H1 (cell line): Measurements from ENCODE around the gene CSHL1. TPM values are rescaled to one million over a fixed set of nuclear protein-coding genes. Genes with fewer than 3 reads are reported as not detected.
A peak's percentile ranks its signal among the peaks of the same experiment; 100 is the strongest.
"Not testable (repeated sequence)": the region's sequence is repeated elsewhere in the genome, so short reads cannot be mapped to it uniquely, and the experiment has no call there.

Experiments used
- CTCF ChIA-PET: fragments of 300-600 bp; sonication (Branson Sonifier 250); formaldehyde crosslinking; loops from one replicate; lab custom pipeline; 2021; ENCODE audit not compliant: partially characterized antibody; lab: Charles Lee
- POLR2A ChIA-PET: fragments of 300-600 bp; sonication (Branson Sonifier 250); formaldehyde crosslinking; loops from one replicate; lab custom pipeline; 2021; ENCODE audit warnings: inconsistent platforms; ENCODE audit not compliant: partially characterized antibody; lab: Charles Lee
- DNase-seq, 2 experiments: peaks; one replicate each; pipeline versions ENCODE4 v3.0.0 to v3.0.0-alpha.2; 2010 to 2022; ENCODE audit warnings: low spot score in 2 of 2, low read depth in 1 of 2, mixed read lengths in 1 of 2
- FAIRE-seq: peaks from 2 replicates; lab custom pipeline; 2011; peaks lifted over from hg19 to GRCh38; lab: Jason Lieb, UNC
- H2AFZ ChIP-seq: 2 replicates; pipeline ENCODE4 v1.8.1; 2012; ENCODE audit warnings: low read length, inconsistent platforms
- H2AK5ac ChIP-seq: 2 replicates; pipeline ENCODE4 v1.6.1; 2013; ENCODE audit warnings: low read depth, low read length
- H2BK120ac ChIP-seq: replicated peaks from 2 replicates; pipeline ENCODE3; 2013; ENCODE audit warnings: low read depth, low read length, inconsistent platforms
- H2BK12ac ChIP-seq: 2 replicates; pipeline ENCODE4 v1.6.1; 2013; ENCODE audit warnings: low read depth, low read length
- H2BK15ac ChIP-seq: 2 replicates; pipeline ENCODE4 v1.6.1; 2013; ENCODE audit warnings: low read length
- H2BK20ac ChIP-seq: 2 replicates; pipeline ENCODE4 v1.6.1; 2013; ENCODE audit warnings: low read length
- H2BK5ac ChIP-seq: 2 replicates; pipeline ENCODE4 v1.6.1; 2013; ENCODE audit warnings: low read depth, low read length
- H3K14ac ChIP-seq: 2 replicates; pipeline ENCODE4 v1.6.1; 2013; ENCODE audit warnings: inconsistent platforms; ENCODE audit not compliant: insufficient read length
- H3K18ac ChIP-seq: 2 replicates; pipeline ENCODE4 v1.6.1; 2013; ENCODE audit warnings: low read length; ENCODE audit errors: extremely low read depth
- H3K23ac ChIP-seq: 2 replicates; pipeline ENCODE4 v1.6.1; 2013; ENCODE audit warnings: inconsistent platforms; ENCODE audit not compliant: insufficient read length
- H3K23me2 ChIP-seq: 2 replicates; pipeline ENCODE4 v1.6.1; 2013; ENCODE audit warnings: low read depth, low read length
- H3K27ac ChIP-seq: 2 replicates; pipeline ENCODE4 v1.6.1; 2011; ENCODE audit warnings: low read depth, low read length, inconsistent platforms
- H3K27me3 ChIP-seq, 4 experiments: replicated peaks in 1 of 4; 1 replicate in 1 of 4; 2 replicates in 3 of 4; pipeline versions ENCODE4 v1.6.1 to v1.8.1; 2011 to 2013; ENCODE audit warnings: low read length in 3 of 4, mild to moderate bottlenecking in 3 of 4, inconsistent platforms in 2 of 4, mixed read lengths in 2 of 4, moderate library complexity in 1 of 4; ENCODE audit not compliant: control insufficient read depth in 3 of 4, insufficient read depth in 3 of 4; ENCODE audit errors: extremely low read depth in 1 of 4
- H3K36me3 ChIP-seq, 4 experiments: 2 replicates each; pipeline versions ENCODE4 v1.6.1 to v1.8.1; 2011 to 2013; ENCODE audit warnings: mild to moderate bottlenecking in 4 of 4, low read length in 3 of 4, moderate library complexity in 2 of 4, control low read depth in 1 of 4, inconsistent platforms in 1 of 4; ENCODE audit not compliant: insufficient read depth in 4 of 4, control insufficient read depth in 2 of 4
- H3K4ac ChIP-seq: replicated peaks from 2 replicates; pipeline ENCODE3; 2013; ENCODE audit warnings: low read length, low read depth, mixed read lengths, inconsistent platforms; ENCODE audit not compliant: insufficient read length
- H3K4me1 ChIP-seq, 4 experiments: replicated peaks in 1 of 4; 1 replicate in 1 of 4; 2 replicates in 3 of 4; pipeline versions ENCODE4 v1.6.1 to v1.8.1; 2011 to 2013; ENCODE audit warnings: low read length in 3 of 4, inconsistent platforms in 2 of 4, mixed read lengths in 1 of 4; ENCODE audit not compliant: insufficient read depth in 4 of 4, control insufficient read depth in 3 of 4
- H3K4me2 ChIP-seq, 2 experiments: 2 replicates each; pipeline versions ENCODE4 v1.6.1 to v1.8.1; 2011 to 2013; ENCODE audit warnings: low read depth in 2 of 2, low read length in 2 of 2, control low read depth in 1 of 2, inconsistent platforms in 1 of 2, mild to moderate bottlenecking in 1 of 2; ENCODE audit not compliant: insufficient read depth in 1 of 2
- H3K4me3 ChIP-seq, 4 experiments: fragments of 200-600, 300-600 bp in 1 of 4; sonication (generic), shearing (Covaris generic), sonication (Bioruptor Twin) in 1 of 4; 2 replicates each; pipeline versions ENCODE4 v1.5.1 to v1.8.1; 2011 to 2016; ENCODE audit warnings: low read length in 4 of 4, low read depth in 3 of 4, control low read depth in 2 of 4, inconsistent platforms in 2 of 4, mild to moderate bottlenecking in 2 of 4, mixed read lengths in 1 of 4, moderate library complexity in 1 of 4; ENCODE audit not compliant: insufficient read depth in 2 of 4; ENCODE audit errors: extremely low read depth in 1 of 4
- H3K56ac ChIP-seq: replicated peaks from 2 replicates; pipeline ENCODE3; 2013; ENCODE audit warnings: low read depth, mild to moderate bottlenecking, mixed read lengths, low read length, inconsistent platforms; ENCODE audit not compliant: insufficient read length
- H3K79me1 ChIP-seq: 2 replicates; pipeline ENCODE4 v1.6.1; 2013; ENCODE audit warnings: low read depth, low read length, control low read depth
- H3K79me2 ChIP-seq, 2 experiments: 2 replicates each; pipeline versions ENCODE4 v1.6.1 to v1.8.1; 2012 to 2013; ENCODE audit warnings: low read length in 2 of 2, mild to moderate bottlenecking in 2 of 2, inconsistent platforms in 1 of 2; ENCODE audit not compliant: insufficient read depth in 2 of 2, control insufficient read depth in 1 of 2
- H3K9ac ChIP-seq, 4 experiments: replicated peaks in 1 of 4; 1 replicate in 1 of 4; 2 replicates in 3 of 4; pipeline versions ENCODE4 v1.6.1 to v1.8.1; 2011 to 2013; ENCODE audit warnings: low read depth in 3 of 4, low read length in 3 of 4, control low read depth in 2 of 4, mild to moderate bottlenecking in 2 of 4, moderate library complexity in 2 of 4, inconsistent platforms in 1 of 4; ENCODE audit errors: extremely low read depth in 1 of 4
- H3K9me3 ChIP-seq, 2 experiments: 2 replicates each; pipeline versions ENCODE4 v1.6.1 to v1.8.1; 2012 to 2013; ENCODE audit warnings: mild to moderate bottlenecking in 2 of 2, moderate library complexity in 2 of 2, control low read depth in 1 of 2, inconsistent platforms in 1 of 2, low read depth in 1 of 2, low read length in 1 of 2, mixed read lengths in 1 of 2; ENCODE audit not compliant: insufficient read depth in 2 of 2
- H4K20me1 ChIP-seq, 2 experiments: replicated peaks in 1 of 2; 2 replicates each; pipeline versions ENCODE3 to v1.8.1; 2011 to 2013; ENCODE audit warnings: inconsistent platforms in 2 of 2, low read length in 2 of 2, mild to moderate bottlenecking in 1 of 2; ENCODE audit not compliant: insufficient read depth in 2 of 2, control insufficient read depth in 1 of 2
- H4K5ac ChIP-seq: 2 replicates; pipeline ENCODE4 v1.6.1; 2013; ENCODE audit warnings: low read length, low read depth, mixed read lengths, inconsistent platforms; ENCODE audit not compliant: insufficient read length
- H4K8ac ChIP-seq: 2 replicates; pipeline ENCODE4 v1.8.0; 2013; ENCODE audit warnings: mild to moderate bottlenecking, moderate library complexity, low read length, inconsistent platforms; ENCODE audit not compliant: insufficient read depth; ENCODE audit errors: extremely low read depth
- H4K91ac ChIP-seq: replicated peaks from 2 replicates; pipeline ENCODE3; 2013; ENCODE audit warnings: low read length, mixed read lengths, inconsistent platforms; ENCODE audit not compliant: insufficient read length
- CTCF ChIP-seq, 3 experiments: IDR thresholded peaks; 1 replicate in 2 of 3; 2 replicates in 1 of 3; pipeline versions ENCODE4 v1.5.1 to v1.6.1; 2011; ENCODE audit warnings: low read length in 3 of 3, mild to moderate bottlenecking in 3 of 3, inconsistent platforms in 2 of 3, low read depth in 1 of 3, moderate library complexity in 1 of 3; ENCODE audit not compliant: insufficient read depth in 1 of 3; ENCODE audit errors: control extremely low read depth in 1 of 3
- WGBS, 2 experiments: shearing (Covaris generic) in 1 of 2; methylation state at CpG; one replicate each; pipeline versions ENCODE4 v1.1.6 to v1.1.7; 2013 to 2015; ENCODE audit warnings: low lambda C conversion rate in 2 of 2, mixed read lengths in 2 of 2, inconsistent platforms in 1 of 2, low coverage in 1 of 2, missing lambda C conversion rate in 1 of 2; ENCODE audit not compliant: insufficient replicate concordance in 2 of 2, insufficient coverage in 1 of 2, insufficient read length in 1 of 2; ENCODE audit errors: extremely low coverage in 1 of 2, missing lambda C conversion rate in 1 of 2; 5-methylcytosine and 5-hydroxymethylcytosine counted together
- polyA plus RNA-seq, 7 experiments: library from polyadenylated mRNA; depleted of rRNA in 3 of 7; stranded (reverse) in 5 of 7; unstranded in 2 of 7; fragments of >200 nt in 5 of 7; fragments of 200-250 nt in 2 of 7; gene quantifications; 1 replicate in 5 of 7; 2 replicates in 1 of 7; 4 replicates in 1 of 7; pipeline versions ENCODE4 v1.2.1 to v1.2.3, GENCODE V29; 2011 to 2013; ENCODE audit warnings: missing spikeins in 2 of 7, mixed read lengths in 2 of 7
- total RNA-seq: library from RNA; stranded (reverse); fragmentation: NEBNext Ultra II Directional; extraction: Animal tissue kit (Norgen Biotek cat#: 25700); gene quantifications from 2 replicates; pipeline ENCODE4 v1.2.1, GENCODE V29; 2021

The CSHL1 gene
- total and polyA plus RNA-seq, 2 of the 8 experiments (the other 6 are each of a cell fraction or from before 2014, with no cell fraction given) = not detected

GRCh38 chr17:63866625-63867024 lies 44.4 kb downstream of the CSHL1 start:
- DNase-seq, H3K36me3 ChIP-seq: not testable (repeated sequence)
- POLR2A ChIA-PET = interaction anchor here (1.0 to 1.2 kb wide), 3 partner anchors 28 to 280 kb away, joined by 3 read pairs; partner anchors contain the start of genes CCDC47 and DDX42

More at GRCh38 chr17:63866625-63867024, 44.4 kb downstream of the CSHL1 start:
- not testable (repeated sequence) for H3K4me1 ChIP-seq, H3K4me3 ChIP-seq, H3K9me3 ChIP-seq, H4K5ac ChIP-seq, H3K56ac ChIP-seq, H3K27ac ChIP-seq, H3K27me3 ChIP-seq, H2BK5ac ChIP-seq, H3K18ac ChIP-seq, H2BK20ac ChIP-seq, H2BK120ac ChIP-seq, H3K4ac ChIP-seq, H3K4me2 ChIP-seq, H3K23ac ChIP-seq, H4K91ac ChIP-seq, H3K79me2 ChIP-seq, H4K8ac ChIP-seq, H2AFZ ChIP-seq, H4K20me1 ChIP-seq, H3K14ac ChIP-seq, H2BK12ac ChIP-seq, H2BK15ac ChIP-seq, H2AK5ac ChIP-seq, H3K9ac ChIP-seq, H3K79me1 ChIP-seq, FAIRE-seq, H3K23me2 ChIP-seq
- WGBS, 2 experiments = 73% methylated on average over 7 of the region's 7 CpGs; no CpG with 5 or more reads in 1 of the 2 experiments
- CTCF ChIA-PET = interaction anchor here (0.6 to 8.0 kb wide), 23 partner anchors 8 to 573 kb away, joined by 3 to 66 read pairs (median 5); partner anchors contain the start of genes GH1 and GH2
- TF ChIP-seq CTCF (IDR thresholded peaks at IDR 0.05; ENCODE audit: control extremely low read depth in 1 of 3, insufficient read depth in 1 of 3, low read depth in 1 of 3, low read length in 3 of 3) = peak; percentile 19 to 36 (median 28); a peak in 3 of 4 replicates
